GM12878 (cell line): ENCODE measurements around the gene BAG5.

Experiments
- HDAC6 ChIP-seq: fragments of 200-600 bp; sonication (generic); IDR thresholded peaks from one replicate; pipeline ENCODE4 v1.8.0; 2017; ENCODE audit warnings: antibody characterized with exemption; ENCODE audit not compliant: unreplicated experiment
- PAX5 ChIP-seq: IDR thresholded peaks from 2 replicates; pipeline ENCODE4 v1.6.1; 2011; ENCODE audit warnings: low read depth, low read length, borderline replicate concordance
- POLR2AphosphoS2 ChIP-seq: IDR thresholded peaks from 2 replicates; pipeline ENCODE4 v1.6.1; 2011; ENCODE audit warnings: low read depth, mild to moderate bottlenecking, low read length, improper control_type of control experiment, moderate library complexity
- RAD21 ChIP-seq: IDR thresholded peaks from 2 replicates; pipeline ENCODE4 v1.6.1; 2011; ENCODE audit warnings: mild to moderate bottlenecking, low read depth, low read length, moderate library complexity; ENCODE audit not compliant: insufficient read depth
- YY1 ChIP-seq: IDR thresholded peaks from 2 replicates; pipeline ENCODE4 v1.6.1; 2011; ENCODE audit warnings: low read depth, mild to moderate bottlenecking, low read length
- ZBTB11 ChIP-seq: fragments of 450-650 bp; formaldehyde crosslinking; IDR thresholded peaks from 2 replicates; pipeline ENCODE4 v1.5.0; 2022; ENCODE audit warnings: mild to moderate bottlenecking, missing genetic modification characterization
- ZZZ3 ChIP-seq: IDR thresholded peaks from 2 replicates; pipeline ENCODE4 v1.6.1; 2011; ENCODE audit warnings: low read depth; ENCODE audit not compliant: control insufficient read depth, insufficient read length
- TF ChIP-seq, protein P1 (sequence below), 3 experiments: IDR thresholded peaks in 2 of 3; conservative IDR thresholded peaks in 1 of 3; 2 replicates each; pipeline ENCODE4 v1.5.1; 2011; ENCODE audit warnings: low read depth in 3 of 3, low read length in 3 of 3, mild to moderate bottlenecking in 3 of 3, control low read depth in 2 of 3, moderate library complexity in 2 of 3, inconsistent platforms in 1 of 3, mixed read lengths in 1 of 3; ENCODE audit not compliant: control insufficient read depth in 2 of 3, insufficient read depth in 1 of 3; ENCODE audit errors: extremely low read depth in 1 of 3
- TF ChIP-seq, protein P2 (sequence below): IDR thresholded peaks from 2 replicates; pipeline ENCODE4 v1.6.1; 2012; ENCODE audit warnings: mild to moderate bottlenecking, low read depth, low read length
- TF ChIP-seq, protein P3 (sequence below): fragments of 450-650 bp; IDR thresholded peaks from 2 replicates; pipeline ENCODE4 v1.6.1; 2018; ENCODE audit warnings: mild to moderate bottlenecking, low read depth, moderate library complexity; ENCODE audit not compliant: partially characterized antibody

DNA sequence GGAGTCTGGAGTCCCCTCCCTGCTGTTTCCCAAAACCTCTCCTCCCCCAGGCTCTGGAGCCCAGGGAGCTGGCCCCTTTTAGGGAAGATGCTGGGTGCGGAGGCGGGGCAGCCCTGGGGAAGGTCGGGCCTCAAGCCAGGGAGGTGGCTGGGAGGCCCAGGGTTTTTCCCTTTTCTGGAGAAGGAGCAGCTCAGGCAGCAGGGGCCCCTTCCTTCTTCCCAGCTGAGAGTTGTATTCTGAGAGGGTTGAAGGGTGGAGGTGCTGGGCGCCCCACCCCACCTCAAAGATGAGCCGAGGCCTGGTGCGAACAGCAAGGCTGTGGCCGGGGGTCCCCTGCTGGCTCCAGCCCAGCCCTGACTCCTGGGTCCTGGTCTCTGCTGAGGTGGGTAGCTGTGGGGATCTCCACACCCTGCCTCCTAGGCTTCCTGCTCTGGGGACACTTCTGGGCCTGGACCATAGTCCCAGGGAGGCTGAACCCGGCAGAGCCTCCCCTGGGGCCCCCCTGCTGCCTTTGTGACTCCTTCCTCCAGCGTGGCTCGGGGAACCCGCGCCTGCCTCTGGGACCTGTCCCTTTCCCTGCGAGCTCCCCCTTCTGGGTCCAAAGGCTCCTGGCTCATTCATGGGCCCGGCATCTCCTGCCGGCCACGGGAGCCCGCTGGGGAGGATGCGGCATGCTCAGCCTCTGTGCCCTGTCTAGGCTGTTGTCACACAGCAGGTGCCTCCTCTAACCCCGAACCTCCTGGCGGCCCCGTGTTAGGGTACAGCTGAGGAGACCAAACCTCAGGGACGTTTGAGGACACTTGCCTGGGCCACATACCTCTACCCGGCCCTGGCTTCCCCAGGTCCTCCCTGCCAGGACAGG is 29.1 kb downstream of the BAG5 start:
- TF ChIP-seq RAD21 (no peak), HDAC6 (no peak), POLR2AphosphoS2 (no peak), ZBTB11 (no peak), YY1 (no peak), ZZZ3 (no peak), PAX5 (no peak)
- TF ChIP-seq, protein P1, sequence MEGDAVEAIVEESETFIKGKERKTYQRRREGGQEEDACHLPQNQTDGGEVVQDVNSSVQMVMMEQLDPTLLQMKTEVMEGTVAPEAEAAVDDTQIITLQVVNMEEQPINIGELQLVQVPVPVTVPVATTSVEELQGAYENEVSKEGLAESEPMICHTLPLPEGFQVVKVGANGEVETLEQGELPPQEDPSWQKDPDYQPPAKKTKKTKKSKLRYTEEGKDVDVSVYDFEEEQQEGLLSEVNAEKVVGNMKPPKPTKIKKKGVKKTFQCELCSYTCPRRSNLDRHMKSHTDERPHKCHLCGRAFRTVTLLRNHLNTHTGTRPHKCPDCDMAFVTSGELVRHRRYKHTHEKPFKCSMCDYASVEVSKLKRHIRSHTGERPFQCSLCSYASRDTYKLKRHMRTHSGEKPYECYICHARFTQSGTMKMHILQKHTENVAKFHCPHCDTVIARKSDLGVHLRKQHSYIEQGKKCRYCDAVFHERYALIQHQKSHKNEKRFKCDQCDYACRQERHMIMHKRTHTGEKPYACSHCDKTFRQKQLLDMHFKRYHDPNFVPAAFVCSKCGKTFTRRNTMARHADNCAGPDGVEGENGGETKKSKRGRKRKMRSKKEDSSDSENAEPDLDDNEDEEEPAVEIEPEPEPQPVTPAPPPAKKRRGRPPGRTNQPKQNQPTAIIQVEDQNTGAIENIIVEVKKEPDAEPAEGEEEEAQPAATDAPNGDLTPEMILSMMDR (IDR thresholded peaks at IDR 0.05 in 2 of 3, conservative IDR thresholded peaks at IDR 0.05 in 1 of 3; ENCODE audit: control insufficient read depth in 2 of 3, extremely low read depth in 1 of 3, insufficient read depth in 1 of 3, low read depth in 3 of 3, low read length in 3 of 3), result no peak
- TF ChIP-seq, protein P2, sequence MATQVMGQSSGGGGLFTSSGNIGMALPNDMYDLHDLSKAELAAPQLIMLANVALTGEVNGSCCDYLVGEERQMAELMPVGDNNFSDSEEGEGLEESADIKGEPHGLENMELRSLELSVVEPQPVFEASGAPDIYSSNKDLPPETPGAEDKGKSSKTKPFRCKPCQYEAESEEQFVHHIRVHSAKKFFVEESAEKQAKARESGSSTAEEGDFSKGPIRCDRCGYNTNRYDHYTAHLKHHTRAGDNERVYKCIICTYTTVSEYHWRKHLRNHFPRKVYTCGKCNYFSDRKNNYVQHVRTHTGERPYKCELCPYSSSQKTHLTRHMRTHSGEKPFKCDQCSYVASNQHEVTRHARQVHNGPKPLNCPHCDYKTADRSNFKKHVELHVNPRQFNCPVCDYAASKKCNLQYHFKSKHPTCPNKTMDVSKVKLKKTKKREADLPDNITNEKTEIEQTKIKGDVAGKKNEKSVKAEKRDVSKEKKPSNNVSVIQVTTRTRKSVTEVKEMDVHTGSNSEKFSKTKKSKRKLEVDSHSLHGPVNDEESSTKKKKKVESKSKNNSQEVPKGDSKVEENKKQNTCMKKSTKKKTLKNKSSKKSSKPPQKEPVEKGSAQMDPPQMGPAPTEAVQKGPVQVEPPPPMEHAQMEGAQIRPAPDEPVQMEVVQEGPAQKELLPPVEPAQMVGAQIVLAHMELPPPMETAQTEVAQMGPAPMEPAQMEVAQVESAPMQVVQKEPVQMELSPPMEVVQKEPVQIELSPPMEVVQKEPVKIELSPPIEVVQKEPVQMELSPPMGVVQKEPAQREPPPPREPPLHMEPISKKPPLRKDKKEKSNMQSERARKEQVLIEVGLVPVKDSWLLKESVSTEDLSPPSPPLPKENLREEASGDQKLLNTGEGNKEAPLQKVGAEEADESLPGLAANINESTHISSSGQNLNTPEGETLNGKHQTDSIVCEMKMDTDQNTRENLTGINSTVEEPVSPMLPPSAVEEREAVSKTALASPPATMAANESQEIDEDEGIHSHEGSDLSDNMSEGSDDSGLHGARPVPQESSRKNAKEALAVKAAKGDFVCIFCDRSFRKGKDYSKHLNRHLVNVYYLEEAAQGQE, result no peak
- TF ChIP-seq, protein P3, sequence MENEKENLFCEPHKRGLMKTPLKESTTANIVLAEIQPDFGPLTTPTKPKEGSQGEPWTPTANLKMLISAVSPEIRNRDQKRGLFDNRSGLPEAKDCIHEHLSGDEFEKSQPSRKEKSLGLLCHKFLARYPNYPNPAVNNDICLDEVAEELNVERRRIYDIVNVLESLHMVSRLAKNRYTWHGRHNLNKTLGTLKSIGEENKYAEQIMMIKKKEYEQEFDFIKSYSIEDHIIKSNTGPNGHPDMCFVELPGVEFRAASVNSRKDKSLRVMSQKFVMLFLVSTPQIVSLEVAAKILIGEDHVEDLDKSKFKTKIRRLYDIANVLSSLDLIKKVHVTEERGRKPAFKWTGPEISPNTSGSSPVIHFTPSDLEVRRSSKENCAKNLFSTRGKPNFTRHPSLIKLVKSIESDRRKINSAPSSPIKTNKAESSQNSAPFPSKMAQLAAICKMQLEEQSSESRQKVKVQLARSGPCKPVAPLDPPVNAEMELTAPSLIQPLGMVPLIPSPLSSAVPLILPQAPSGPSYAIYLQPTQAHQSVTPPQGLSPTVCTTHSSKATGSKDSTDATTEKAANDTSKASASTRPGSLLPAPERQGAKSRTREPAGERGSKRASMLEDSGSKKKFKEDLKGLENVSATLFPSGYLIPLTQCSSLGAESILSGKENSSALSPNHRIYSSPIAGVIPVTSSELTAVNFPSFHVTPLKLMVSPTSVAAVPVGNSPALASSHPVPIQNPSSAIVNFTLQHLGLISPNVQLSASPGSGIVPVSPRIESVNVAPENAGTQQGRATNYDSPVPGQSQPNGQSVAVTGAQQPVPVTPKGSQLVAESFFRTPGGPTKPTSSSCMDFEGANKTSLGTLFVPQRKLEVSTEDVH, result no peak
